GM12891 (cell line): ENCODE data around the gene PLPPR3.

Experiments used
- POLR2A ChIP-seq: IDR thresholded peaks from 2 replicates; pipeline ENCODE4 v1.6.1; 2011; ENCODE audit warnings: low read depth, low read length, control low read depth
- POLR2AphosphoS5 ChIP-seq: IDR thresholded peaks from 2 replicates; pipeline ENCODE4 v1.6.1; 2011; ENCODE audit warnings: low read depth, low read length, control low read depth
- SPI1 ChIP-seq: IDR thresholded peaks from 2 replicates; pipeline ENCODE4 v1.6.1; 2011; ENCODE audit warnings: low read depth, low read length, control low read depth
- TAF1 ChIP-seq: IDR thresholded peaks from 2 replicates; pipeline ENCODE4 v1.6.1; 2011; ENCODE audit warnings: low read depth, low read length, control low read depth

- no peak for TF ChIP-seq POLR2A
- no peak for TF ChIP-seq POLR2AphosphoS5
- no peak for TF ChIP-seq TAF1
- no peak for TF ChIP-seq SPI1
Measured at GRCh38 chr19:854549-854948, 32.8 kb upstream of the PLPPR3 start.
